Activated T-helper 17 cell treated with anti-CD3 and anti-CD28 coated beads, Interleukin-2, amount 50 U/mL, for 72 hours (primary cell): ENCODE data around the gene PTPA. TPM values are rescaled to one million over a fixed set of nuclear protein-coding genes. Genes with fewer than 3 reads are reported as not detected.

ENCODE experiments used
- ATAC-seq: fragments of 150-1000 bp; cut with Tn5 transposase; replicated peaks from 2 replicates; pipeline ENCODE4 v1.10.0; 2021; ENCODE audit warnings: mild to moderate bottlenecking, moderate library complexity
- H3K27ac Mint-ChIP-seq: one replicate; pipeline ENCODE4 v1.8.0; 2022; ENCODE audit warnings: mixed read lengths
- H3K27me3 Mint-ChIP-seq: one replicate; pipeline ENCODE4 v1.8.0; 2022; ENCODE audit warnings: mixed read lengths
- H3K36me3 Mint-ChIP-seq: one replicate; pipeline ENCODE4 v1.8.0; 2022; ENCODE audit warnings: low read depth, mild to moderate bottlenecking, mixed read lengths
- H3K4me1 Mint-ChIP-seq: one replicate; pipeline ENCODE4 v1.8.0; 2022; ENCODE audit warnings: mixed read lengths
- H3K4me3 Mint-ChIP-seq: one replicate; pipeline ENCODE4 v1.8.0; 2022; ENCODE audit warnings: mild to moderate bottlenecking, mixed read lengths
- H3K9me3 Mint-ChIP-seq: one replicate; pipeline ENCODE4 v1.8.0; 2022; ENCODE audit warnings: mixed read lengths
- total RNA-seq, 2 donors: library from RNA; stranded (reverse); gene quantifications; one replicate each; pipeline ENCODE4 v1.2.3, GENCODE V29; 2022

Gene PTPA
- total RNA-seq, 2 donors from 2014 or later, result 77.9 to 131 TPM

DNA sequence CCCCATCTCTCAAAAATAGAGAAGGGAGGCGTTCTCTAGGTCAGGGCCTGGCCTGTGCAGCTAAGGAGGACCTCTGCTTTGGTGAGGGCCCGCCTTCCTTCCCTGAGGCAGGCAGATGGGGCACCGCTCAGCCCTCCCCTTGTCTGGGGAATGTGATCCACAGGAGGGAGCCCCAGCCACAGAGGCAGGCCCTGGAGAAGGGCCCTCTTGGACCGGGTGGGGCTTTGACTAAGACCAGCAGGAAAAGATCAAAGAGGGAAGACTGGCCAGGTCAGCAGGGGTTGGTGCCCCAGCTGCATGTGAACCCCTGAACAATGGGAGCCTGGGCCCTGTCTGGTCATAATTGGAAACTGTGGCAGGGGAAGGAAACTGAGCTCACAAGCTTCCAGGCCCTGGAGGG lies 21.9 kb downstream of the PTPA start:
- no peaks in the 10 kb centered on the region for H3K27me3 Mint-ChIP-seq
- ATAC-seq, result no peak
- no peak overlapping the region for H3K27ac Mint-ChIP-seq
- no peaks in the 10 kb centered on the region for H3K4me1 Mint-ChIP-seq
- H3K9me3 Mint-ChIP-seq, result no peaks in the 10 kb centered on the region
- no peak overlapping the region for H3K4me3 Mint-ChIP-seq
- peaks cover 84% of the 10 kb centered on the region for H3K36me3 Mint-ChIP-seq

DNA sequence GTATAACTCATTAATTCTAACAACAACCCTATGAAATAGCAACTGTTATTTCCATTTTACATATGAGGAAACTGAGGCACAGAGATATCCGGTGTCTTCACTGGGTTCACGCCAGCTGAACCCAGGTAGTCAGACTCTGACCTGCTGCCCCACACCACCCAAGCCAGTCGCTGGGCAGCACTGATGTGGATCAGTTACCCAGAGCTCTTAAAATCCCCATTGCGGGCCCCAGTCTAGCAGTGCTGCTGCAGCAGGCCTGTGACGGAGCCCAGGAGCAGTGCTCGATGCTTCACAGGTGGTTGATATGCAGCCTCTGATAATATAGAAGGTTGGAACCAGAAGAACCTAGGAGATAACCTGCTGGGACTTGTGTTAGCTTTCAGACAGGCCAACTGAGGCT lies 24.3 kb downstream of the PTPA start:
- Mint-ChIP-seq H3K9me3 (no peaks in the 10 kb centered on the region), H3K36me3 (peaks cover 68% of the 10 kb centered on the region), H3K4me1 (peaks cover 13% of the 10 kb centered on the region), H3K4me3 (no peak overlapping the region), H3K27ac (no peak overlapping the region), H3K27me3 (no peaks in the 10 kb centered on the region)
- no peak for ATAC-seq

DNA sequence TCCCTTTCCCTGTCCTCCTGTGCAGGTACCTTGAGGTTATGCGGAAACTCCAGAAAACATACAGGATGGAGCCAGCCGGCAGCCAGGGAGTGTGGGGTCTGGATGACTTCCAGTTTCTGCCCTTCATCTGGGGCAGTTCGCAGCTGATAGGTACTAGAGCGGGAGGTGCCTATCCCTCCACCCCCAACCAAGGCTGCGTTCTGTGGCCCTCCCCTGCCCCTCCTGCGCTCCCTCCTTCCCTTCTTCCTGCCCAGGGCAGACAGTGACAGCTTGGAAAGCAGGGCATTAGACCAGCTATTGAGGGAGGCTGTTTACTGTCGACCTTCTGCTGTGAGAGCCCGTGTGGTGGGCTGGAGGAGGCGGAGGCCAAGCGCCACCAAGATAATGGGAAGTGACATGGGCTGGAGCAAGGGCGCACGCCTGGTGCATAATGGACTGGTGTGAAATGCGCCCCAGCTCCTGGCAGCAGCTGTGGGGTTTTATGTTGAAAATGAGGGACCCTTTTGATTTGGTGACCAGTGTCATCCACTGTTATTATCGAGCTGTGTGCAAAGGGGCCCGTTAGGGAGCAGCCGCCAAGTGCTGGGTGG lies 25.3 kb downstream of the PTPA start:
- Mint-ChIP-seq H3K36me3 (peaks cover 57% of the 10 kb centered on the region), H3K27ac (no peak overlapping the region), H3K9me3 (no peaks in the 10 kb centered on the region), H3K4me1 (peaks cover 13% of the 10 kb centered on the region), H3K27me3 (no peaks in the 10 kb centered on the region), H3K4me3 (no peak overlapping the region)
- no peak for ATAC-seq

DNA sequence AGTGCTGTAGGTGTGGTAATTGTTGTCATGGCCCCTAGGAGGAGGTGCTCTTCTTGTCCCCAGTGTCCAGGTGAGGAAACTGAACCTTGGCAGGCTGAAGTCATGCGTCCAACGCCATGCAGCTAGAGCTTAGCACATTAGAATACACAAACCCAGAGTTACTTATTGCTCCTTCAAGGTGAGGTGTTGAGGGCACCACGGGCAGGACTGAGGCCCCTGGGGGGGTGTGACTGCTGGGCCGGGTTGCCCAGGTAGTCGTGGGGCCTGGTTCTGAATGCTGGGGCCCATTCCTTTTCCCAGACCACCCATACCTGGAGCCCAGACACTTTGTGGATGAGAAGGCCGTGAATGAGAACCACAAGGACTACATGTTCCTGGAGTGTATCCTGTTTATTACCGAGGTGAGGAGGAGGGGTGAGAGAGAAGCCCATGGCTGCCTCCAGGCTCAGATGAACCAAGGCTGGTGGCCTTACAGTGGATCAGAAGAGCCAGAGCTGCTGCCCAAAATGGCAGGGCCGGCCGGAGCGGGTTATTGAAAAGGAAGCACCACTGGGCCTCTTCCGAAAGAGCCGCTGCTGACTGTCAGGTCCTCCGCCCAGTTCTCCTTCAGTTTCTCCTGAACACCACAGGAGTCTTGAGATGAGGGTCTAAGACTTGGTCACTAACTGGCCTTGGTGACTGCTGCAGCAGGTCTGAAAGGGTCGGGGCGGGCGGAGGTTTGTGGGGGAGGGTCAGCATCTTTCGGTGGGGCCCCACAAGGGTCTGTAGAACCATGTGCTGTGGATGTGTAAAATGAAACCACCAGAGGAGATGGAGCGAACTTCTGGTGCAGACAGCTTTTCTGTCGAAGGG lies 26.3 kb downstream of the PTPA start:
- H3K9me3 Mint-ChIP-seq, result no peaks in the 10 kb centered on the region
- peaks cover 13% of the 10 kb centered on the region for H3K4me1 Mint-ChIP-seq
- no peaks in the 10 kb centered on the region for H3K27me3 Mint-ChIP-seq
- no peak overlapping the region for H3K4me3 Mint-ChIP-seq
- no peak for ATAC-seq
- no peak overlapping the region for H3K27ac Mint-ChIP-seq
- H3K36me3 Mint-ChIP-seq, result peaks cover 53% of the 10 kb centered on the region

DNA sequence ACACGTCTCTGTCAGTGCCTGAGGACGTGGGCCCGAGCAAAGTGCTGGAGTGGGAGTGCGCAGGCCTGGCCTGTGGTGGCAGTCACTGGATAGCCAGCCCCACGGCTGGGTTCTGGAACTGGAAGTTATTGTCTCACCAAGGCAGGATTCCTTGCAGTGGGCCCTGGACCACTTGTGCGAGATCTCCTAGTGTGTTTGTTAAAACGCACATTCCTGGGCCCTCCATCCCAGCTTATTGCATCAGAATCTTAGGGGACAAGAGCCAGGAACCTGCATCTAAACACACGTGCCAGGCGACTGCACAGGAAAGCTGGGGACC lies 26.9 kb downstream of the PTPA start:
- Mint-ChIP-seq H3K27ac (no peak overlapping the region), H3K4me1 (peaks cover 13% of the 10 kb centered on the region), H3K4me3 (no peak overlapping the region), H3K27me3 (no peaks in the 10 kb centered on the region), H3K36me3 (peaks cover 55% of the 10 kb centered on the region), H3K9me3 (no peaks in the 10 kb centered on the region)
- no peak for ATAC-seq

DNA sequence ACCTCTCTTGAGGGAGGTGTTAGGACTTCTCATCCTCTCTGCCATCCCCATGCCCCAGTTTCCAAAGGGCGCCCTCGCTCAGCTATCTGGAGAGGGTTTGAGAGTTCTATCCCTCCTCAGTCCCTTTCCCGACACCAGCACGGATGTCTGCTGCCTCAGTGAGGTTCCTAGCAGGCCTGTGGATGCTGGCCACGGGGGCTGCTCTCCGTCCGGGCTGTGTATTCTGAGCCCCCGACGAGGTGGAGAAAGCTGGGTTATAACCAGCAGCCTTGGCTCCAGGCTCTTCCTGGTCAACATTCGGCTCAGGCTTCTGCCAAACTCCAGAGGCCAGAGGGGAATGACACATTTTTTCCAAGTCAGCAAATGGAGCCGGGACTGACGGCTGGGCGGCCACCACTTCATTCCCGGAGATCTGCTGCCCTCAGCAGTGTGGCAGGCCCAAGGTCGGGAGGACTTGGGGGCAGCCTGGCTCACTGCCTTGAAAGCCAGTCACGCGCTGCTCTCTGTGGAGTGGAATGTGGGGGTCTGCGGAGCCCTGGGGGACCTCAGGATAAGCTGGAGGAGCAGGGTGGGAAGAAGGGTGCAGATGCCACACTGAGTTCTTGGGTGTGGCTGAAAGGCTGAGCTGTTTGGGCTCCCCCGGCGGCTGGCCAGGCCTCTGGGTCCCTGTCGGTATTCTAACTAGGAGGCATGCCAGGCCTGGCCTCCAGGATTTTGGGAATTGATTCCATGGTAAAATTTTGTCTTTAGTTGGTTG lies 27.4 kb downstream of the PTPA start:
- Mint-ChIP-seq H3K27ac (peak overlapping the region; percentile 85), H3K27me3 (no peaks in the 10 kb centered on the region), H3K9me3 (no peaks in the 10 kb centered on the region), H3K4me1 (peaks cover 13% of the 10 kb centered on the region), H3K36me3 (peaks cover 54% of the 10 kb centered on the region), H3K4me3 (peak overlapping the region; percentile 81)
- peak; percentile 2 for ATAC-seq

DNA sequence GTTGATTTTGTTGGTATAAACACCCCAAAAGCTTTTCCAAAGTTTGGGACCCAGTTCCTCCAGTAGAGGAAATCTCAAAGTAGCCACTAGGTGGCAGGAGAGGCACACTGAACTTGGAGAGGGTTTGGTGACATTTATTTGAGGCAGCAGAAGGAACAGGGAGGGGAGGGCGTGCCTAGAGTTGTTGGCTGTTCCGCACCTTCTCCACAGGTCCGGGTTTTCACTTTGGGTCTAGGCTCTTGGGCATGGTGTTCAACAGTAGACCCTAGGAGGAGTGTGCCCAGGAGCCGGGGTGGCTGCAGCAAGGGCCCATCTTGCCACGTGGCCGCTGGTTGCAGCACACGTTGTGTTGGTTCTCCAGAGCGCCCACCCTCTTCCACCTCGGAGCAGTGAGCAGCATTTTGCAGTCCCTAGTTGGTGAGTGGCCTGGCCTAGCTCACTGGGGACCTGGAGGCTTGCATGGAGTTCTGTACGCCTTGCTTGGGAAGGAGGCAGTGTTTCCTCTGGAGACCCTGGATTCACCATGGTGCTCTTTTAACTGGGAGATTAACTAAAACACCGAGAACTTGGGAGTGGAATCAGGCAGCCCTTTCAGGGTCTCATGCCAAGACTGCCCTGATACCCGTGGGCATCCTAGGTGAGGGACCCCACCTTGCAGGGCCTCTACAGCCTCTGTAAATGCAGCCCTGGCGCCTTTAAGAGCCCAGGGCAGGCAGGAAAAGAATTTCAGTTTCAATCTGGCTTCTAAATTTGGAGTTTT lies 28.2 kb downstream of the PTPA start:
- H3K27me3 Mint-ChIP-seq, result no peaks in the 10 kb centered on the region
- H3K9me3 Mint-ChIP-seq, result no peaks in the 10 kb centered on the region
- peak; percentile 61 for ATAC-seq
- H3K4me3 Mint-ChIP-seq, result peak overlapping the region; percentile 81
- H3K4me1 Mint-ChIP-seq, result peaks cover 13% of the 10 kb centered on the region
- H3K36me3 Mint-ChIP-seq, result peaks cover 56% of the 10 kb centered on the region
- H3K27ac Mint-ChIP-seq, result peak overlapping the region; percentile 85

DNA sequence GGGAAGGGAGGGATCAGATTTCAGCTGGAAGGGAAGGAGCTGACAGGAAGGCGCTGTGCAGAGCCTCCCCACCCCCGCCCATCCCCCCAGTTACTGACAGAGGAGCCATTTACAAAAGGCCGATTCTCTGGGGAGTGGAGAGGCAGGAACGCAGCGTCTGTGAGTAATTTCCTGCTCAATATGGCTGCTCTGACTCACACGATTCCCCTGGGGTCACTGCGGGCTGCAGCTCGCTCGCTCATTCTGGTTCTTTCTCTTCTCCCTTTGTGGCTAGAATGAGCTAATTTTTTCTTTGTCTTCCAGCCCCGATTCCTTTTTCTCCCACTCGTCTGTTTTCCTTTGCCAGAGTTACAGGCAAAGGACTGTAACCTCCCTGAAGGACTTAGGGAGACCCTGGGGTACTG lies 28.8 kb downstream of the PTPA start:
- Mint-ChIP-seq H3K36me3 (peaks cover 50% of the 10 kb centered on the region), H3K4me3 (peak overlapping the region; percentile 81), H3K4me1 (peaks cover 13% of the 10 kb centered on the region), H3K27ac (peak overlapping the region; percentile 85), H3K27me3 (no peaks in the 10 kb centered on the region), H3K9me3 (no peaks in the 10 kb centered on the region)
- ATAC-seq, result peak; percentile 95

DNA sequence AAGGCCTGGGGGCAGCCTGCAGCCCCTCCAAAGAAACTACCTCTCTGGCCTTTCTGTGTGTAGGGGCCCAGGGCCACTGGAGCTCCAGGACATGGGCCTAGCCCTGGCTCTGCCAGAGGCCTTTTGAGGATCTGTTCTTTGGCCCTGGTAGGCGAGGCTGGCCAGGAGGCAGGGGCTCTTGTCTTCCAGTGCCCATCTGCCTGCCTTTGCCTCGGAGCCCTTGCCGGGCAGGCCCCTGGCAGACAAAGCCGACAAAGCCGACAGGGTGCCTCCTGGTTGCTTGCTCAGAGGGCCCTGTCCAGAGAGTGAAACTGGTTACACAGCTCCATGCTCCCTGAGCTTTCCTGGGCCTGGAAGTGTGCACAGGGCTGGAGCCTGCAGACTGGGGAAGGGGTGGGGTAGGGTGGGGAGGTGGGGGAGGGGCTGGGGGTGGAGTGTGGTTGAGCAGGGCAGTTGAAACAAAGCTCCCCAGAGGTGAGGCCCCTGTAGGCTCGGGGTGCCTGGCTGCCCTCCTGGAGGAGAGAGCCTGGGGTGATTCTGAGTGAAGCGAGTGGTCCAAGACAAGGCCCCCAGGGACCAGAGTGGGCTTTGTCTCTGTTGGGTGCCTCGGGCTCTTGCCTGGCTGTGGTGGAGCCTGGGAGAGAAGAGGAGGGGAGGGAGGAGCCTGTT lies 29.3 kb downstream of the PTPA start:
- ATAC-seq, result peak; percentile 30
- Mint-ChIP-seq H3K27ac (peak overlapping the region; percentile 85), H3K27me3 (no peaks in the 10 kb centered on the region), H3K9me3 (no peaks in the 10 kb centered on the region), H3K4me3 (peak overlapping the region; percentile 81), H3K4me1 (peaks cover 13% of the 10 kb centered on the region), H3K36me3 (peaks cover 45% of the 10 kb centered on the region)

DNA sequence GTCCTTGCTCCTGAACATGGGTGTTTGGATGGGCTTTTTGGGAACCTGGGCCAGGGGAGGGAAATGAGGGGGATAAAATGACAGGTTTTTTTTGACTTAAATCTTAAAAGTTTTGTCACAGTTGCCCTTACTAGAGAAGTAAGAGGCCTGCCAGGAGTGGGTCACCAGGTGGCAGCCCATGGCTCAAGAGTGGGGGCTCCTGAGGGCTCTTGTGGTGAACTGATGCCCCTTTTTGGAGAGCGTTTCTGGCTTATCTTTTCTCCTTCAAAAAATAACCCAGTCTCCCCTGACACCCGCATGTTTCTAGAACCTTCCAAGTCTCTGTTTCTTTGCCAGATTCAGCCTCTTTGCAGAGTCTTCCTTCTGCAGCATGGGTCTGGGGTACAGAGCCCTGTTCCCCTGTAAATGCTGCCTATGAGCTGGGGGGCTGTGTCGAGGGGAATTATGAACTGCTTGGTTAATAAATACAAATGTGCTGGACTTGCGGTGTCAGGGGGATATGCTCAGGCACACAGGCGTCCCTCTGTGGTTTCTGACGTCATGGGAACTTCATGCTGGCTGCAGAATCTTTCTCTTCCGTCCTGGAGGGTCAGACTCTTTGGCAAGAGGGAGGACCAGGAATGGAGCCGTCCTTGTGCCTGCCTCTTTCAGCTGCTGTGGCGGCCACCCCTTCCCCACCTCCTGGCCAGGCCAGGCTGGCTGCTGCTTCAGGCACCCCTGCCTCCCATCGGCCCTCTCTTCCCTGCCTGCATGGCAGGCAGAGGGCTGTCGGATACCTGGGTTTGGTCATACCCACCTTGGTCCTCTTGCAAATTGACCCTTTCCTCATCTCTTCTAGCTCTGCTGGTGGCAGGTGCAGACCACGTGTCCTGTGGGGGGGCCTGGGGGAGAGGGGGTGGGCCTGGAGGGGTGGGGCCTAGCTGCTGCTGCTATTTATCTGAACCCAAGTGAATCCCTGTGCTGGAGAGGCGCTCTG lies 30.1 kb downstream of the PTPA start:
- no peak for ATAC-seq
- H3K4me3 Mint-ChIP-seq, result peak overlapping the region; percentile 81
- H3K4me1 Mint-ChIP-seq, result peaks cover 13% of the 10 kb centered on the region

DNA sequence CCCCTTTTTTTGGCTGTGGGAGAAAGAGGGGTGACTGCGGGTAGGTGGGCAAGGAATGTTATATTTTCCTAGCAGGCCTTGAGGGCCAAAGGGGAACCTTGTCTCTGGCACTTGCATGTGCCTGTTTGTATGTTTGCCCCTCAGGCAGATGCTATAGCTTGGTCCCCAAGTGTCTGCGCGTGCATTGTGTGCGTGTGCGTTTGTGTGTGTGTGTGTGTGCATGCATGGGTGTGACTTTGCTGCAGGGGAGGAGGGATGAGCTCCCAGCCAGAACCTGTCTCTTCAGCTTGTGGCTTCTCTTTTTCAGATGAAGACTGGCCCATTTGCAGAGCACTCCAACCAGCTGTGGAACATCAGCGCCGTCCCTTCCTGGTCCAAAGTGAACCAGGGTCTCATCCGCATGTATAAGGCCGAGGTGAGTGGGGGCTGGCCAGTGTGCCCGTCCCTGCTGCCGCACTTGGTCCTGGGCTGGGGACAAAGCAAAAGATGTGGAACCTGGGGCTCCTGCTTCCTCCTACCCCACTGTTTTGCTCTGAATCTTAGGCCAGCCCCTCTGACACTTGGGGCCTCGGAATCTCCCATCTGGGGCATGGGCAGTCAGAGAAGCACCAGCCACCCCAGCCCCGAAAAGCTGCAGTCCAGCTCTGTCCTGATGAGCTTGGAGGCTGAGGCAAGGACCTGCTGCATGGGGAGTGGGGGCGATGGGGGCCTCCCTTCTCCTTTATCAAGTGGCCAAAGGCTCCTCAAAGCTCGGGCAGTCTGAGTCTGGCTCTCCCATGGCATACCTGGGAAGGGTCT lies 31.1 kb downstream of the PTPA start:
- no peak for ATAC-seq
- peak overlapping the region; percentile 81 for H3K4me3 Mint-ChIP-seq
- no peaks in the 10 kb centered on the region for H3K9me3 Mint-ChIP-seq
- no peak overlapping the region for H3K27ac Mint-ChIP-seq
- no peaks in the 10 kb centered on the region for H3K27me3 Mint-ChIP-seq
- peaks cover 33% of the 10 kb centered on the region for H3K36me3 Mint-ChIP-seq
- peaks cover 13% of the 10 kb centered on the region for H3K4me1 Mint-ChIP-seq

More for the DNA sequence above, 30.1 kb downstream of the PTPA start:
- H3K36me3 Mint-ChIP-seq, result peaks cover 42% of the 10 kb centered on the region
- H3K9me3 Mint-ChIP-seq, result no peaks in the 10 kb centered on the region
- H3K27ac Mint-ChIP-seq, result peak overlapping the region; percentile 85
- H3K27me3 Mint-ChIP-seq, result no peaks in the 10 kb centered on the region

DNA sequence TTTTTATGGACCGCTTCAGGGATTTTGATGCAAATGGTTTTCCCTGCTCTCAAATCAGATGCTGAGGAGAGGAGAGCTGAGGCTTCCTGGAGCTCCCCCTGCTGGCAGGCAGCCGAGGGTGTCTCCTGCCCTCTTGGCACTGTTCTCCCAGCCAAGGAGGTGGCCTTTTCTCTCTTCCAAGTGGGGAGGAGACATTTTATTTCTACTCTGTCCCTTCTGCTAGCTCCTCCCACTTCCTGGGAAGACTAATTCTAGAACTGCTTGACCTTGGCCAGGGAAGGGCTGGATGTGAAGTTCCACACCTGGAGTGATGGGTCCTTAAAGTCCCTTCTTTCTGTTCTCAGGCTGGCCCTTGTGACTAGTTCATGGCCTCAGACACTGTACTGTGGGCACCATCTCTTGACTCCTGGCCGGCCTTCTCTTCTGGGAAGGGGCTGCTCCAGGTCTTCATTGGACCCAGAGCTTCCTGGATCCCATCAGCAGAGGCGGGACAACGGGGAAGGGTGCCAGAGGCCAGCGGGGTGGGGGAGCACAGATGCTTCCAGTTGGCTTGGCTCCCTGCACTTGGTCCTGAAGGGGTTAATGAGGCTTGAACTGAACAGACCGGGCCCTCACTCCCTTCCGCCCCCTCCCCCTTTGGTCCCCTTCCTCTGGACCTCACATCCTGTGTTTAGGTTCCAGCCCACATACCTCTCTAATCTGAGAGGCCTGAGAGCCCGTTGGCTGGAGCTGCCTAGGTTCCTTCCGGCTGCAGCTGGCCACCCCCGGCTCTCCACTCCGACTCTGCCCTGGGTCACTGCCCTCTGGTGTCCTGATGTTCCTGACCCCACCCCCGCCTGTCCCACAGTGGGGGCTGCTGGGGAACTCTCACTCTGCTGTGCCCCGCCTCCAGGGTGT lies 32.1 kb downstream of the PTPA start:
- no peaks in the 10 kb centered on the region for H3K9me3 Mint-ChIP-seq
- no peaks in the 10 kb centered on the region for H3K27me3 Mint-ChIP-seq
- peaks cover 25% of the 10 kb centered on the region for H3K36me3 Mint-ChIP-seq
- peak; percentile 28 for ATAC-seq
- H3K27ac Mint-ChIP-seq, result peak overlapping the region; percentile 64
- H3K4me1 Mint-ChIP-seq, result peaks cover 13% of the 10 kb centered on the region
- peak overlapping the region; percentile 81 for H3K4me3 Mint-ChIP-seq
